Posterior cingulate gyrus (tissue), 11 donors: ENCODE data around the gene DNMBP.
"Not testable (repeated sequence)": the region's sequence is repeated elsewhere in the genome, so short reads cannot be mapped to it uniquely, and the experiment has no call there.

ENCODE experiments used
- DNase-seq, 10 donors: peaks; one replicate each; pipeline versions ENCODE4 v3.0.0 to v3.0.0-alpha.2; 2020 to 2021; ENCODE audit warnings: mixed read lengths in 3 of 10
- intact Hi-C: fragments of 100-400 bp; cut with DNase I; formaldehyde crosslinking; loops from one replicate; pipeline ENCODE4 v1.15.1; 2023

The DNMBP gene

GRCh38 chr10:99844433-99844955 lies 165.3 kb downstream of the DNMBP start:
- DNase-seq: no peak
- intact Hi-C loops: no loop called here

DNA sequence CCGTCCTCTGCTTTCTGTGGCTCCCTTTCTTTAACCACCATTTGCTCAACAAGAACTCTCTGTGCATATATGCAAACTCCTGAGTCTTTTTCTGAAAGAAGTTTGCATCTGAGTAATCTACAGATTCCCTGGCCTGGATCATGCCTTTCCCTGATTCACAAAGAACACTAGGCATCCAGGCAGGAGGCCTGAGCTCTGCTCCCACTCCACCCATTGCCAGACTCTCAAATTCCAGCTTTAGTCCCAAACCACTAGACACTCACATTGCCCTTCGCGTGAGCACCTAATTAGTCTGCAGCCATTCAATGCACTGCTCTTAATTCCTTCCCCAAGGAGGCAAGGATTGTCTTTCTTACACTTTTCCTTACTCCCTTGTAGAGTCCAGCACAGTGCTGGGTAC lies 166.4 kb downstream of the DNMBP start:
- DNase-seq: no peak
- intact Hi-C loops: no loop called here

DNA sequence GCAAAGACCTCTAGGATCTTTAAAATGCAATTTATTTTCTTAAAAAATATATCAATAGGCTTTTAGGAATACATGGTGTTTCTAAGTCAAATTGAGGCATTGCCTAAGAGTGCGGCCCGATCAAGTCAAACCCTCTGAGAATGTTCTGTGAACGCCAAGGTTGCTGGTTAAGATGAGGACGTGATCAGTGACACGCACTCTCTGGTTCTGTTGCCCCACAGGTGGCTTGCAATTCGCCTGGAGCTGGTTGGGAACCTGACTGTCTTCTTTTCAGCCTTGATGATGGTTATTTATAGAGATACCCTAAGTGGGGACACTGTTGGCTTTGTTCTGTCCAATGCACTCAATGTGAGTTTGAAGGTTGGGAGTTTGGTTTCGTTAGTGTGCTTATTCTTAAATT lies 168.0 kb downstream of the DNMBP start:
- intact Hi-C loops: no loop called here
- no peak for DNase-seq

DNA sequence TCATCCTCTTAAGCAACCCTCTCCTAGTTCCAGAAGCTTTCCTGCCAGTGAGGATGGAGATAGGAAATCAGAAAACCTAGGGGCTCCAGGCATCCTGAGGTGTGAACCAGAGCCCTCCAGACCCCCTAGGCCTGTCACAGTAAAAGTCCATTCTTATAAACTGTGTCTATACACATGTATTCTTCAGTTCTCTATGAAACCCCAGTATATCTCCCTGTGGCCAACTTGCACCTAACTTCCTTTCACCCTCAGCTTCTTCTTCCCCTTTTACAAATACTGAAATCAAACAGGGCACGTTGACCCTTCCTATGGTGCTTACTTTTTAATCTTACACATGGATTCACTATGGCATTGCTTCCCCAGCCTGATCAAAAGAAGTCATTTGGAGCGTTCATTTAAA lies 168.9 kb downstream of the DNMBP start:
- DNase-seq, intact Hi-C loops: not testable (repeated sequence)

DNA sequence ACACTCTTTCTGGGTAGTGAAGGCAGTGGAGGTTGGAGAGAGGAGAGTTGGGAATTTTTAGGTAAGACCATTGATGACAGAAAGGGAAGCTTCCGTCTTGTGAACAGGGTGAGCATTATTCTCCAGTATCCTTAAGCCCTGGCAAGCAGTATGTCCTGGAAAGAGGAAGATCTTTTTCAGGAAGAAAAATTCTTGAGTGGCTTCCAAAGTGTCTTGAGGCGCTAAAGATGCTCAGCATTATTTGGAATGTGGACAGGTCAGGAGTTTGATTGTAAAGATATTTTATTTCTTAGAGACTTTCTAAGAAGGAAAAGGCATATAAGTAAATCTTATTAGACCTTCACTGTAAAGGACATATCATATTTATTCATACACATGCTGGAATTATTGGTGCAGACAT lies 173.0 kb downstream of the DNMBP start:
- no peak for DNase-seq
- intact Hi-C loops: no loop called here

GRCh38 chr10:99835947-99836346 lies 173.8 kb downstream of the DNMBP start:
- intact Hi-C loops: no loop called here
- no peak for DNase-seq

DNA sequence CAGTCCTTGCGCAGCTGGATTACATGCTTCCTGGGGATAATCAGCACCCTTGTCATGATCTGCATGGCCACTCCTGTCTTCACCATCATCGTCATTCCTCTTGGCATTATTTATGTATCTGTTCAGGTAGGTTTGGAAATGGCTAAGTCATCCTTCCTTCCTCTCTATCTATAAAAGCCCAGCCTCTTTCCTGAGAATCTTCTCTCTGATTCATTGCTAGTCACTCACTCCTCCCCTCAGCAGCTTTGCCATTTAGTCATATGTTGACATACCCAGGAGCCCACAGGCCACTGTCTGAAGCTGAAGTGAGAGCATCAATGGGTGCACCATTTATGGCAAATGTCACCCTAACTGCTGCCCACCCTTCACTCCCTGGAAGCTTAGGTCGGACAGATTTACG lies 175.3 kb downstream of the DNMBP start:
- intact Hi-C loops: no loop called here
- no peak for DNase-seq

GRCh38 chr10:99832439-99832838 lies 177.3 kb downstream of the DNMBP start:
- intact Hi-C loops: no loop called here
- DNase-seq: no peak

GRCh38 chr10:99828464-99828863 lies 181.3 kb downstream of the DNMBP start:
- intact Hi-C loops: no loop called here

DNA sequence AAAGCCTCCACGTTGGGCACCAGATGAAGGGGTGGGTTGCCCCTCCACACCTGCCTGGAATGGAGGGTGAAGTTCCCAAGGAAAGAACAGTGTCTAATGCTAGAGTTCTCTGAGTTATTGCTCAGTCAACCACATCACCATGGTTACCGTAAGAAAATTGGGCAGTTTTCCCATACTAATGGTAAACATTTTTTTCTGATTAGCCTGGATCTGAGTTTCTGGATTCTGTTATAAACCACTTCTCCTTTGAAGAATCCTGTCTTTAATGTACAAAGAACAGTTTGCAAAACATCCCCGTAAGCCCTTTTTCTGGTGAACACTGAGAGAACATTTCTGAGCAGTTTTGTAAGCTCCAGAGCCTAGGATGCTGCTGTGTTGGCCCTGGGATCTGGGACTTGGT lies 181.8 kb downstream of the DNMBP start:
- intact Hi-C loops: no loop called here
- no peak for DNase-seq

More at GRCh38 chr10:99828464-99828863, 181.3 kb downstream of the DNMBP start:
- no peak for DNase-seq
